ENCODE measurements around the gene TEAD3. TPM values are rescaled to one million over a fixed set of nuclear protein-coding genes. Genes with fewer than 3 reads are reported as not detected.

The TEAD3 gene
- total and polyA plus RNA-seq, 4 donors = 15.0 to 20.7 (median 18.5) TPM

DNA sequence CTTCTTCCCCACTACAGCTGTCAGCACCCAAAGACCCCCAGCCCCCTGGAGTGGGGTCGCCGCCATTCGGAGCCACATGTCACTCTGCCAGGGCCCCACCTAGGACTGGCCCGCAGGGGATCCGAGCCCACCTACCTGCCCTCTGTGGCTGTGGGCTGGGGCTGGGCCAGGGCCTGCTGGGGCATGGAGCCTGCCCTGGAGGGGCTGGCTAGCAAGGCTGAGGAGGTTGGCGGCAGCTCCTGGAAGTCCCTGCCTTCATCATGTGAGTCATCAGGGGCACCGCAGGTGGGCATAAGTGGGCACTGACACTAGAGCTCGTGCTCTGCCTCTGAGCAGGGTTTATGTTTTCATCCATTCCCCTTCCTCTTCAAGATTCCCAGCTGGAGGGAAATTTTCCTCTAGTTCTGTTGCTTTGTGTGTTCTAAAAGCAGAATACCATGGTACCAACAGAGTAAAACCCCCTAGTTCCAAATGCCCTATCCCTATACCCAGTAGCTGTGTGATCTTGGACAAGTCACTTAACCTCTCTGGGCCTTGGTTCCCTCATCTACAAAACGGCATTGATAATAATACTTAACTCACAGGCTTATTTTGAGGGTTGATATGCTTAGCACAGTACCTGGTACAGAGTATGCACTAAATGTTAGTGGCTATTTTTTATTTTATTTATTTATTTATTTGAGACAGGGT lies 53.4 kb downstream of the TEAD3 start:
- 89 to 95% methylated on average over 9 of the region's 9 CpGs for WGBS, 2 donors
- Histone ChIP-seq H3K27me3 (ENCODE audit: control insufficient read depth in 3 of 3, insufficient read depth in 3 of 3, low read length in 2 of 3) (no peaks in the 10 kb centered on the region), H3K9ac (ENCODE audit: insufficient read depth in 1 of 2, low read length in 2 of 2) (no peak overlapping the region), H3K27ac (ENCODE audit: low read depth in 1 of 2, low read length in 1 of 2) (no peak overlapping the region), H3K4me1 (ENCODE audit: control insufficient read depth in 5 of 5, insufficient read depth in 5 of 5, low read length in 5 of 5) (no peaks in the 10 kb centered on the region), H3K4me3 (no peak overlapping the region), H3K36me3 (ENCODE audit: control insufficient read depth in 4 of 4, insufficient read depth in 4 of 4, low read length in 4 of 4) (no peaks in the 10 kb centered on the region), H3K9me3 (ENCODE audit: control insufficient read depth in 4 of 4, insufficient read depth in 3 of 4, low read length in 3 of 4) (peaks cover 0 to 1% (median 0%) of the 10 kb centered on the region in 4 donors)
- DNase-seq = no peak
- TF ChIP-seq, protein P1, sequence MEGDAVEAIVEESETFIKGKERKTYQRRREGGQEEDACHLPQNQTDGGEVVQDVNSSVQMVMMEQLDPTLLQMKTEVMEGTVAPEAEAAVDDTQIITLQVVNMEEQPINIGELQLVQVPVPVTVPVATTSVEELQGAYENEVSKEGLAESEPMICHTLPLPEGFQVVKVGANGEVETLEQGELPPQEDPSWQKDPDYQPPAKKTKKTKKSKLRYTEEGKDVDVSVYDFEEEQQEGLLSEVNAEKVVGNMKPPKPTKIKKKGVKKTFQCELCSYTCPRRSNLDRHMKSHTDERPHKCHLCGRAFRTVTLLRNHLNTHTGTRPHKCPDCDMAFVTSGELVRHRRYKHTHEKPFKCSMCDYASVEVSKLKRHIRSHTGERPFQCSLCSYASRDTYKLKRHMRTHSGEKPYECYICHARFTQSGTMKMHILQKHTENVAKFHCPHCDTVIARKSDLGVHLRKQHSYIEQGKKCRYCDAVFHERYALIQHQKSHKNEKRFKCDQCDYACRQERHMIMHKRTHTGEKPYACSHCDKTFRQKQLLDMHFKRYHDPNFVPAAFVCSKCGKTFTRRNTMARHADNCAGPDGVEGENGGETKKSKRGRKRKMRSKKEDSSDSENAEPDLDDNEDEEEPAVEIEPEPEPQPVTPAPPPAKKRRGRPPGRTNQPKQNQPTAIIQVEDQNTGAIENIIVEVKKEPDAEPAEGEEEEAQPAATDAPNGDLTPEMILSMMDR (IDR thresholded peaks at IDR 0.05; ENCODE audit: control extremely low read depth, extremely low read depth) = no peak
- no peak for ATAC-seq (ENCODE audit: insufficient read depth, low FRiP score)

DNA sequence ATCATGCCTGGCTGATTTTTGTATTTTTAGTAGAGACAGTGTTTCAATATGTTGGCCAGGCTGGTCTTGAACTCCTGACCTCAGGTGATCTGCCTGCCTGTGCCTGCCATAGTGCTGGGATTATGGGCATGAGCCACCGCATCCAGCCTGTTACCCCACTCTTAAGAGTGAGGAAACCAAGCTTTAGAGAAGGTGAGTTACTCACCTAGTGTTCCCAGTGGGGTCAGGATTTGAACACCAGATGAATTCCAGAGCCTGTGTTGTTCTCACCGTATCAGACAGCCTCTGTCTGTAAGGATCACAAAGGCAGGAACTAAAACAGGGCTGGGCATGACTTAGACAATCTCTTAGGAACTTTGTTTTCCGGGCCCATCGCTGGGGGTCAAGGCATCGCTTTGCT lies 54.2 kb downstream of the TEAD3 start:
- ATAC-seq (ENCODE audit: insufficient read depth, low FRiP score) (no peak), DNase-seq (no peak)
- TF ChIP-seq, protein P1 (IDR thresholded peaks at IDR 0.05; ENCODE audit: control extremely low read depth, extremely low read depth) = no peak
- no peaks in the 10 kb centered on the region for H3K27me3 ChIP-seq (ENCODE audit: control insufficient read depth in 3 of 3, insufficient read depth in 3 of 3, low read length in 2 of 3)
- H3K4me1 ChIP-seq (ENCODE audit: control insufficient read depth in 5 of 5, insufficient read depth in 5 of 5, low read length in 5 of 5) = no peaks in the 10 kb centered on the region
- H3K36me3 ChIP-seq (ENCODE audit: control insufficient read depth in 4 of 4, insufficient read depth in 4 of 4, low read length in 4 of 4) = no peaks in the 10 kb centered on the region
- no peak overlapping the region for H3K9ac ChIP-seq (ENCODE audit: insufficient read depth in 1 of 2, low read length in 2 of 2)
- H3K9me3 ChIP-seq (ENCODE audit: control insufficient read depth in 4 of 4, insufficient read depth in 3 of 4, low read length in 3 of 4) = peaks cover 0 to 1% (median 0%) of the 10 kb centered on the region in 4 donors
- no peak overlapping the region for H3K4me3 ChIP-seq
- WGBS, 2 donors = 82 to 89% methylated on average over 5 of the region's 5 CpGs
- H3K27ac ChIP-seq (ENCODE audit: low read depth in 1 of 2, low read length in 1 of 2) = no peak overlapping the region

DNA sequence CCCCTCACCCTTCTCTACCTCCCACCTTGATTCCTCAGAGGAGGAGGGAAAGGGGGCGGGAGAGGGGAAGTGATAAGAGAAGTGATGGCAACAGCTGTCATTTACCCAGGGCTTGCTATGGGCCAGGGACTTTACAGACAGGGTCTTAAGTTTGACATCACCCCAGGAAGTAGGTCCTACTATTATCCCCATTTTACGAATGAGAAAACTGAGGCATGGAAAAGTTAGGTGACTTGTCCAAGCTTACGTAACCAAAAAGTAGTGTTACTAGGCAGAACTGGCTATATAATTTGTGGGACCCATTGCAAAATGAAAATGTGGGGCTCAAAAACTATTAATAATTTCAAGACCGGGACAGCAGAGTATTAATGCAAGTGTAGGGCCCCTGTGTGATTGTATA lies 55.2 kb downstream of the TEAD3 start:
- TF ChIP-seq, protein P1 (IDR thresholded peaks at IDR 0.05; ENCODE audit: control extremely low read depth, extremely low read depth) = no peak
- Histone ChIP-seq H3K4me3 (no peak overlapping the region), H3K27me3 (ENCODE audit: control insufficient read depth in 3 of 3, insufficient read depth in 3 of 3, low read length in 2 of 3) (no peaks in the 10 kb centered on the region), H3K9ac (ENCODE audit: insufficient read depth in 1 of 2, low read length in 2 of 2) (no peak overlapping the region), H3K36me3 (ENCODE audit: control insufficient read depth in 4 of 4, insufficient read depth in 4 of 4, low read length in 4 of 4) (no peaks in the 10 kb centered on the region), H3K9me3 (ENCODE audit: control insufficient read depth in 4 of 4, insufficient read depth in 3 of 4, low read length in 3 of 4) (peaks cover 0 to 1% (median 0%) of the 10 kb centered on the region in 4 donors), H3K27ac (ENCODE audit: low read depth in 1 of 2, low read length in 1 of 2) (no peak overlapping the region), H3K4me1 (ENCODE audit: control insufficient read depth in 5 of 5, insufficient read depth in 5 of 5, low read length in 5 of 5) (no peaks in the 10 kb centered on the region)
- ATAC-seq (ENCODE audit: insufficient read depth, low FRiP score) = no peak
- WGBS, 2 donors = 93 to 94% methylated on average over 4 of the region's 4 CpGs
- no peak for DNase-seq

DNA sequence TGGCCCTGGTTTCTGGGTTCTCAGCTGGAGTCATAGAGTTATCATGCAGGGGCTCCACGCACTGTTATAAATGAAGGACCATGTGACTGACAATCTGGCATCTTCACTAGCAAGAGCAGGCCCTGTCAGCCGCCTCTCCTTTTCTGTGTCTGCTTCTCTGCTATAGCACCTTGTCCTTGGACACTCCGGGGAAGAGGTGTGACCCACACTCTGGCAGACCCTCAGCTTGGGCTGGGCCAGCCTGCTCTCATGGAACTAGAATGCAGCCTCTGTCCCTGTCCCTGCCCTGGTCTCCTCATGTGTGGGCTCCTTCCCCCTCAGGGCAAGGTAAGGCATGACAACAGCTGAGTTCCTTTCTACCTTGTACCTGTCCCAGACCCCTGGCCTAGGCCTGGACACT lies 55.7 kb downstream of the TEAD3 start:
- H3K9me3 ChIP-seq (ENCODE audit: control insufficient read depth in 4 of 4, insufficient read depth in 3 of 4, low read length in 3 of 4) = peaks cover 0 to 1% (median 0%) of the 10 kb centered on the region in 4 donors
- 89 to 98% methylated on average over 3 of the region's 3 CpGs for WGBS, 2 donors
- DNase-seq = no peak
- ATAC-seq (ENCODE audit: insufficient read depth, low FRiP score) = no peak
- no peaks in the 10 kb centered on the region for H3K4me1 ChIP-seq (ENCODE audit: control insufficient read depth in 5 of 5, insufficient read depth in 5 of 5, low read length in 5 of 5)
- H3K27ac ChIP-seq (ENCODE audit: low read depth in 1 of 2, low read length in 1 of 2) = no peak overlapping the region
- H3K9ac ChIP-seq (ENCODE audit: insufficient read depth in 1 of 2, low read length in 2 of 2) = no peak overlapping the region
- H3K4me3 ChIP-seq = no peak overlapping the region
- TF ChIP-seq, protein P1 (IDR thresholded peaks at IDR 0.05; ENCODE audit: control extremely low read depth, extremely low read depth) = no peak
- H3K27me3 ChIP-seq (ENCODE audit: control insufficient read depth in 3 of 3, insufficient read depth in 3 of 3, low read length in 2 of 3) = no peaks in the 10 kb centered on the region
- no peaks in the 10 kb centered on the region for H3K36me3 ChIP-seq (ENCODE audit: control insufficient read depth in 4 of 4, insufficient read depth in 4 of 4, low read length in 4 of 4)
